WTC11 (cell line): ENCODE data around the gene CCNF. TPM values are rescaled to one million over a fixed set of nuclear protein-coding genes. Genes with fewer than 3 reads are reported as not detected.

ENCODE experiments used
- ATAC-seq: fragments of 200-7000 bp; cut with Tn5 transposase; 2 replicates; pipeline ENCODE4 v1.10.0; 2021; ENCODE audit warnings: mild to moderate bottlenecking, moderate library complexity
- CTCF ChIA-PET: fragments of 300-600 bp; sonication (Branson Sonifier 250); formaldehyde crosslinking; loops from one replicate; lab custom pipeline; 2021; ENCODE audit warnings: antibody characterized with exemption; lab: Charles Lee
- POLR2A ChIA-PET: fragments of 350-600 bp; sonication (Branson Sonifier 250); formaldehyde crosslinking; loops from one replicate; lab custom pipeline; 2021; ENCODE audit warnings: antibody characterized with exemption; lab: Charles Lee
- DNase-seq: peaks from one replicate; pipeline ENCODE4 v3.0.0; 2021; ENCODE audit warnings: low spot score
- H3K27ac Mint-ChIP-seq: 2 replicates; pipeline ENCODE4 v1.8.0; 2021; ENCODE audit warnings: mixed read lengths
- H3K27me3 Mint-ChIP-seq: 2 replicates; pipeline ENCODE4 v1.8.0; 2021; ENCODE audit warnings: low read depth, mild to moderate bottlenecking, moderate library complexity, mixed read lengths
- H3K36me3 Mint-ChIP-seq: 2 replicates; pipeline ENCODE4 v1.8.0; 2021; ENCODE audit warnings: mixed read lengths
- H3K4me1 Mint-ChIP-seq: 2 replicates; pipeline ENCODE4 v1.8.0; 2022; ENCODE audit warnings: mixed read lengths
- H3K4me3 Mint-ChIP-seq: 2 replicates; pipeline ENCODE4 v1.8.0; 2021; ENCODE audit warnings: mild to moderate bottlenecking, moderate library complexity, mixed read lengths
- H3K9me3 Mint-ChIP-seq: 2 replicates; pipeline ENCODE4 v1.8.0; 2021; ENCODE audit warnings: mixed read lengths
- AR ChIP-seq: fragments of 250-450 bp; sonication (Bioruptor Pico); IDR thresholded peaks from 2 replicates; pipeline ENCODE4 v1.9.0; 2021; ENCODE audit warnings: mild to moderate bottlenecking
- ATF2 ChIP-seq: sonication (generic); formaldehyde crosslinking; IDR thresholded peaks from 2 replicates; pipeline ENCODE4 v1.8.1; 2022; ENCODE audit warnings: low read depth, missing genetic modification reagents, borderline replicate concordance
- CBFB ChIP-seq: sonication (generic); formaldehyde crosslinking; IDR thresholded peaks from 2 replicates; pipeline ENCODE4 v1.8.1; 2022; ENCODE audit warnings: mild to moderate bottlenecking, low read depth, missing genetic modification reagents
- CDX4 ChIP-seq: fragments of 250-450 bp; sonication (Bioruptor Pico); IDR thresholded peaks from 2 replicates; pipeline ENCODE4 v1.9.0; 2021; ENCODE audit warnings: moderate library complexity, mild to moderate bottlenecking, inconsistent platforms, borderline replicate concordance
- ELF4 ChIP-seq: sonication (generic); formaldehyde crosslinking; IDR thresholded peaks from 2 replicates; pipeline ENCODE4 v1.8.1; 2022; ENCODE audit warnings: low read depth, mild to moderate bottlenecking, moderate library complexity, missing genetic modification reagents
- ESRRA ChIP-seq: sonication (generic); formaldehyde crosslinking; IDR thresholded peaks from 2 replicates; pipeline ENCODE4 v1.8.1; 2022; ENCODE audit warnings: mild to moderate bottlenecking, missing genetic modification reagents, borderline replicate concordance
- GABPB1 ChIP-seq: sonication (generic); formaldehyde crosslinking; IDR thresholded peaks from 2 replicates; pipeline ENCODE4 v1.8.1; 2023; ENCODE audit warnings: mild to moderate bottlenecking, missing genetic modification reagents
- HMGXB4 ChIP-seq: sonication (generic); formaldehyde crosslinking; IDR thresholded peaks from 2 replicates; pipeline ENCODE4 v1.8.1; 2023; ENCODE audit warnings: mild to moderate bottlenecking, moderate library complexity, missing genetic modification reagents
- IRF2 ChIP-seq: sonication (generic); formaldehyde crosslinking; IDR thresholded peaks from 2 replicates; pipeline ENCODE4 v1.8.0; 2022; ENCODE audit warnings: low read depth, missing genetic modification reagents, borderline replicate concordance
- KAT7 ChIP-seq: sonication (generic); formaldehyde crosslinking; IDR thresholded peaks from 2 replicates; pipeline ENCODE4 v1.8.1; 2023; ENCODE audit warnings: missing genetic modification reagents, mild to moderate bottlenecking, borderline replicate concordance
- MAX ChIP-seq: sonication (generic); formaldehyde crosslinking; IDR thresholded peaks from 2 replicates; pipeline ENCODE4 v1.8.0; 2022; ENCODE audit warnings: mild to moderate bottlenecking, missing genetic modification reagents
- NFATC4 ChIP-seq: fragments of 250-450 bp; sonication (Bioruptor Pico); IDR thresholded peaks from 2 replicates; pipeline ENCODE4 v1.9.0; 2021; ENCODE audit warnings: mild to moderate bottlenecking
- NFE2L1 ChIP-seq: sonication (generic); formaldehyde crosslinking; IDR thresholded peaks from 2 replicates; pipeline ENCODE4 v1.8.1; 2023; ENCODE audit warnings: missing genetic modification reagents
- NR3C1 ChIP-seq: sonication (generic); formaldehyde crosslinking; conservative IDR thresholded peaks from 2 replicates; pipeline ENCODE4 v1.8.1; 2023; ENCODE audit warnings: low read depth, mild to moderate bottlenecking, missing genetic modification reagents
- SMAD3 ChIP-seq: sonication (generic); formaldehyde crosslinking; IDR thresholded peaks from 2 replicates; pipeline ENCODE4 v1.8.0; 2022; ENCODE audit warnings: missing genetic modification reagents, mild to moderate bottlenecking, borderline replicate concordance
- SMAD4 ChIP-seq: sonication (generic); formaldehyde crosslinking; IDR thresholded peaks from 2 replicates; pipeline ENCODE4 v1.8.0; 2022; ENCODE audit warnings: mild to moderate bottlenecking, missing genetic modification reagents
- ZMAT4 ChIP-seq: fragments of 250-450 bp; sonication (Bioruptor Pico); IDR thresholded peaks from 2 replicates; pipeline ENCODE4 v1.9.0; 2021; ENCODE audit warnings: mild to moderate bottlenecking
- ZNF232 ChIP-seq: sonication (generic); formaldehyde crosslinking; IDR thresholded peaks from 2 replicates; pipeline ENCODE4 v1.8.0; 2022; ENCODE audit warnings: mild to moderate bottlenecking, missing genetic modification reagents
- ZNF512 ChIP-seq: sonication (generic); formaldehyde crosslinking; IDR thresholded peaks from 2 replicates; pipeline ENCODE4 v1.8.1; 2022; ENCODE audit warnings: missing genetic modification reagents, borderline replicate concordance
- ZSCAN18 ChIP-seq: fragments of 250-450 bp; sonication (Bioruptor Pico); IDR thresholded peaks from 2 replicates; pipeline ENCODE4 v2.1.2; 2022; ENCODE audit warnings: mild to moderate bottlenecking, moderate library complexity
- total RNA-seq: library from RNA; stranded (reverse); gene quantifications from 3 replicates; pipeline ENCODE4 v1.2.3, GENCODE V29; 2021

CCNF gene
- total RNA-seq, 1 experiment from 2014 or later = 65.7 TPM

- TF ChIP-seq HMGXB4 (no peak), ZSCAN18 (CRISPR knock-in tag) (no peak), CBFB (no peak), SMAD3 (CRISPR knock-in tag) (no peak), ATF2 (CRISPR knock-in tag) (no peak), CDX4 (no peak), ZMAT4 (CRISPR knock-in tag) (no peak), AR (CRISPR knock-in tag) (no peak), SMAD4 (CRISPR knock-in tag) (no peak), NFATC4 (CRISPR knock-in tag) (no peak), IRF2 (CRISPR knock-in tag) (no peak), NR3C1 (CRISPR knock-in tag) (no peak), GABPB1 (CRISPR knock-in tag) (no peak), NFE2L1 (CRISPR knock-in tag) (no peak), ELF4 (CRISPR knock-in tag) (no peak), MAX (no peak), ZNF232 (CRISPR knock-in tag) (no peak), ESRRA (no peak), KAT7 (CRISPR knock-in tag) (no peak), ZNF512 (CRISPR knock-in tag) (no peak)
- no peak overlapping the region for H3K27ac Mint-ChIP-seq
- H3K4me1 Mint-ChIP-seq = no peaks in the 10 kb centered on the region
- DNase-seq (no peak), ATAC-seq (no peak)
- no peaks in the 10 kb centered on the region for H3K9me3 Mint-ChIP-seq
- peaks cover 65% of the 10 kb centered on the region for H3K36me3 Mint-ChIP-seq
- ChIA-PET CTCF (no interaction called here), POLR2A (no interaction called here)
- no peaks in the 10 kb centered on the region for H3K27me3 Mint-ChIP-seq
- H3K4me3 Mint-ChIP-seq = no peak overlapping the region
Measured at GRCh38 chr16:2452650-2453049, 23.4 kb downstream of the CCNF start.
